HG02571 (cell line): ENCODE data around the gene MIOX.

Experiments
- ATAC-seq: cut with Tn5 transposase; IDR thresholded peaks from one replicate; pipeline ENCODE4 v1.9.1; 2021; ENCODE audit warnings: mild to moderate bottlenecking, moderate library complexity; ENCODE audit not compliant: unreplicated experiment

Gene MIOX

DNA sequence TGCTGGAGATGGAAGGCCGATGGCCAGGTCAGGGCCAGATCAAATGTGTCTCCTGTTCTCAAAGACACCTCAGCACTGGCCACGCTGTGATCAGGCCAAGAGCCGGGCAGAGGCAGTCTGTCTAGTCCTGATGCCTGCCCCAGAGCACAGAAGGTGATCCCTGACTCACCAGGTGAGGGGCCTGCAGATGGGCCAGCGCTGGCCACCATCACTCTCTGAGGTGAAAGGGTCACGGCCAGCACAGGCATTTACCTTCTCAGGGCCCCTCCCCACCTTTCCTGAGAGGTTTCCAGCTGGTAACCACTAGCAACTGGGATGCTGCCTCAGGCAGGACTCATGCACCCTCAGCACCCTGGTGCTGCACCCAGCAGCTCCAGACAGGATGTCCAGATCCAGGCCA is 14.7 kb upstream of the MIOX start:
- no peak for ATAC-seq

DNA sequence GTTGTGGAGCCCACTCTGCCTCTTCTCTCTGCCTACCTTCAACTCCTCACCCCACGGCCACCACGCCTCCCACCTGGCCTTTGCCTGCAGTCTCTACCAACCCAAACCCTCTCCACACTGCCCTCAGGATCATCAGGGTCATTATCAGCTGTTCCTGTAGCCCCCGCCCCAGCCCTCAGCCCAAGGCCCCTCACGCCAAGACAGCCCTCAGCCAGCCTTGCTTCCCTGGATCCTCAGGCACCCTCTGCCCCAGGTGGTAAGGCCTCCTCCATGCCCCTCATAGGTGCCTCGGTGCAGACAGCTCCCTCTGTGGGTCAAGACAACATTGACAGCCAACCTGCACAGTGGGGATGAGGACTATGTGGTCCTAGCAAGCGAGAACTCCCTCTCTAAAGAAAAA is 13.6 kb upstream of the MIOX start:
- ATAC-seq: no peak

DNA sequence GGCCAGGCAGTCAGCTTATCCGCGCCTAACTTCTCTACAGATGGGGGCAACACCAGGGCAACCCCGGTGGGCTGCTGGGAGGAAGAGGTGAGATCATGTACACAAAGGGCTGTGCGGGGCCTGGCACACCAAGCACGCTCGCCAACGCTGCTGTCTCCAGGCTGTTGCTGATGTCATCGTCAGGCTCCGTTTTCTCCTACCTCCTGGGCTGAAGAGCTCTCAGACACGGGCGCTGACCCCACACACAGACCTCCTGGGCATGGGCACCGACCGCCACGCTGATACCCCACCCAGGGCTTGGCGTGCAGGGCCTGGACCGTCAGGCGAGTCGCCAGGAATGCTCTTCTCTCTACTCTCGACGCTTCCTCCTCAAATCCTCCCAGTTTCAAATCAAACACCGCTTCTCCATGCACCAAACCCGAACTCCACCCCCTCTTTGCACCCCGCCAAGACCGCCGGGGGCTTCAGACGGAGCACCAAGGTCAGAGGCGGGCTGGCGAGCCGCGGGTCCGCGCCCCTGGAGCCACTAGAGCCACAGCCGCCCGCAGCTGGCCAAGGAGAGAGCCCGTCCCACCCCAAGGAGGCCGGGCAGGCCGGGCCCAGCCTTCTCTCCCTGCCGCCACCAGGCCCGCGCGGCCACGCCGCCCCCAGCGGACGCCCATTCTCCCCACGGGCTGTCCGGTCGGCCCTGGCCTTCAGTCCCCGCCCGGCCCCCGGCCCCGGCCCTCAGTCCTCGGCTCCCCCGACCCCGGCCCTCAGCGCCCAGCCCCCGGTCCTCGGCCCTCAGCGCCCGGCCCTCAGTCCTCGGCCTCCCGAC is 12.6 kb upstream of the MIOX start:
- ATAC-seq: no peak

DNA sequence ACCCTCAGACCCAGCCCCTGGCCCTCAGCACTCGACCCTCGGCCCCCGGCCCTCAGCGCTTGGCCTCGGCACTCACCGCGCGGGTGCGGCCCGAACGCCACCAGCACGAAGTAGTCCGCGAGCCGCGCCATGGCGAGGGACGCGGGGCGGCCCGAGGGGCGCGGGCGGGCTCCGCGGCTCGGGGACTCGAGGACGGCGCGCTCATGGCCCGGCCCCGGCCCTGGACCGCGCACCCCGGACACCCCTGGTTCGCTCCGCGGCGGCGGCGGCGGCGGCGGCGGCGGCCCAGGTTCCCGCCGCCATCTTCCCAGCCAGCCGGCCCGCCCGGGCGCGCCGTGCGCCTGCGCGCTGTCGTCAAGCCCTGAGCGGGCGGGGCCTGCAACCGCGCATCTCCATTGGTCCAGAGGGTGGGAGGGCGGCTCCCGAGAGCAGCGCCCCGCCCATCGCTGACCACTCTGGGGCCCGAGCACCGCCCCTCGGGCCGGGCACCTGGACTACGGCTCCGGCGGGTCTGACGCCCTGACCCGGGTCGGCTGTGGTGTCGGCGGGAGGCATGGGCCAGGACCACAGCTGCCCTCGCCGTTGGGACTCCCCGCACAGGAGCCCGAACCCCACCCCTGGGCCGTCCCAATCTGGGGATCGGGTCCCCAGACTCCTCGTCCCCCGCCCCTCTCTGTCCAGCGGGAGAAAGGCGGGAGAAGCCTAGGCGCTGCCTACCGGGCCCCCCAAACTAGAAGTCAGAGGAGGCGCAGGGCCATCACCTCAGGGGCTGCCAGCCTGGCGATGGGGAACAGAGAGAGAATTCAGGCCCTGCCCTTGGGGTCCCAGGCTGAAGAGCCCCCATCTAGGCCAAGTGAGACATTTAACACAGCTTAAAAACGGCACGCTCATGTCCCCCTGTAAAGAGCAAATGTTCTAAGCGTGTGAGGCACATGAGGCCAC is 11.7 kb upstream of the MIOX start, which contains the start of gene SBF1:
TSS of gene SBF1 (minus strand) at position 326 of the 942 bp plus-strand sequence. CDS start at position 131, 195 bp downstream.
- peak; percentile 68 for ATAC-seq

- no peak for ATAC-seq
Observed at GRCh38 chr22:50475652-50476002, 11.0 kb upstream of the MIOX start.

DNA sequence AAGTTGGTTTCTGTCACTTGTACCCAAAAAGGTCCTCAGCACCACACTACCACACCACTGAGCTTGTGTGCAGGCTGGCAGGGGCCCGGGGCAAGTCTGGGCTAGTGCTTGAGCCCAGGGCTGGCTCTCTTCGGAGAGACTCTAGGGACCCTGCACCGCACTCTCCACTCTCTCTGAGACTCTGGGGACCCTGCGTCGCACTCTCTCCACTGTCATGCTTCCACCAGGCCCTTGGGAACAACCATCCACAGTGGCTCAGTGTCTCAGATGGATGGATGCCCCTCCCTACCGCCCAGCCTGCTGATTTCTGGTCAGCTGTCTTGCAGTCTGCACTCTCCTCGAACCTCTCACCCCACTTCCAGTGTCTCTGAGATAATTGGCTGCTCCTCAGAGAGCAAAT is 9.8 kb upstream of the MIOX start:
- no peak for ATAC-seq

GRCh38 chr22:50477923-50478322 is 8.7 kb upstream of the MIOX start:
- no peak for ATAC-seq

GRCh38 chr22:50479721-50480120 is 6.9 kb upstream of the MIOX start:
- no peak for ATAC-seq

GRCh38 chr22:50481045-50481439 is 5.6 kb upstream of the MIOX start:
- ATAC-seq: no peak

DNA sequence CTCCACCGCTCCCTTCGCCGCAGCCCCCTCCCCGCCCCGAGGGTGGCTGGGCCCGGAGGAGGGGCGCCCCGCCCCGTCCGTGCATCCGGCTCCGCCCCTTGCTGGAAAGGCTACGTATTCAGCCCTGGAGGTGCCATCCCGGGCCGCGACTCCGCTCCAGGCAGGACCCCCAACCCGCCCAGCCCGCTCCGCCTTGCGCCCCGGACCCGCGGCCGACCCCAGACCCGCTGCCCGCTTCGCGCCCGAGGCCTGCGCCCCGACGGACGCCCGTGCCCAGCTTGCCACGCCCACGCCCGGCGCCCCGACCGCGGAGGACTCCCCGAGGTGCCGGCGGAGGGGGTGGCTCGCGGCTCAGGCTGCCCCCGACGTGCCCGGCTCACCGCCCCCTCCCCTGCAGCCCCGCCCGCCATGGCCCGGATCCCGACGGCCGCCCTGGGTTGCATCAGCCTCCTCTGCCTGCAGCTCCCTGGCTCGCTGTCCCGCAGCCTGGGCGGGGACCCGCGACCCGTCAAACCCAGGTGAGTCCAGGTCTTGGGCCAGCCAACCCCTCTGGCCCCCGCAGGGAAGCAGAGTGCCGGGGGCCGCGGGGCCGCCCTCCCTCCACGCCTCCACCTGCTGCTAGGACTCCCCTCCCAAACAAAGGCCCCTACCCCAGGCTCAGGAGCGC is 5.1 kb upstream of the MIOX start, which contains the start of gene ADM2:
TSS of gene ADM2 (plus strand) at position 104 of the 667 bp plus-strand sequence. CDS start at position 409, 305 bp downstream.
- ATAC-seq: no peak

DNA sequence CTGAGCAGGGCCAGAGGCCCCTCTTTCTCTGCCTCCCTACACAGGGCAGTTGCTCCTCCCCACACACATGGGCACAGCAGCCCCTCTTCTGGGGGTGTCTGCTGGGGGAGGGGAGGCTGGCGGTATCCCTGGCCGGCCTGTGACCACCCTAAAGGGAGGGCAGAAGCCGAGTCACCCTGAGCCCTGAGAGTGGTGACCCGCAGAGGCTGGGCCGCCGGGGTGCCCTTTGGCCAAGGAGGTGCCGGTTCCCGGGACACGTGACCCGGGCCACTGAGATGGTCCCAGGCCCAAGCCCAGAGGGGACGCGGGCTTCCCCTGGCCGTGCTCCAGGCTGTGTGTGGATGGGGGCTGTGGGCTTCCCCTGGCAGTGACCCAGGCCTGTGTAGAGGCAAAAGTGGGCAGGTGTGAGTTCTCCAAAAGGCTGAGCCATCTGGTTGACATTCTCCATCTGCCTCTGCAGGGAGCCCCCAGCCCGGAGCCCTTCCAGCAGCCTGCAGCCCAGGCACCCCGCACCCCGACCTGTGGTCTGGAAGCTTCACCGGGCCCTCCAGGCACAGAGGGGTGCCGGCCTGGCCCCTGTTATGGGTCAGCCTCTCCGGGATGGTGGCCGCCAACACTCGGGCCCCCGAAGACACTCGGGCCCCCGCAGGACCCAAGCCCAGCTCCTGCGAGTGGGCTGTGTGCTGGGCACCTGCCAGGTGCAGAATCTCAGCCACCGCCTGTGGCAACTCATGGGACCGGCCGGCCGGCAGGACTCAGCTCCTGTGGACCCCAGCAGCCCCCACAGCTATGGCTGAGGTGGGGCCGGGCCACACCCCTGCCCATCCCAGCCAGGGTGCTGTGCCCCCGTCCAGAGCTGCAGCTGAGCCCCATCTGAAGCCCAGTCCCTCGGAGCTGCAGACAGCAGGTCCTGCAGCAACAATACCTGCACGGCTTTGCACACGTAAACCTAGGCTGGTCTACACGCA is 4.3 kb upstream of the MIOX start:
- no peak for ATAC-seq

- ATAC-seq: no peak
Observed at GRCh38 chr22:50483106-50483505, 3.6 kb upstream of the MIOX start.

- ATAC-seq: no peak
Observed at GRCh38 chr22:50483556-50483955, 3.1 kb upstream of the MIOX start.

GRCh38 chr22:50483977-50484853 is 2.4 kb upstream of the MIOX start:
- no peak for ATAC-seq

- no peak for ATAC-seq
Observed at GRCh38 chr22:50485221-50486131, 1.2 kb upstream of the MIOX start.

GRCh38 chr22:50487290-50488005 is 789 bp downstream of the MIOX start:
- no peak for ATAC-seq

DNA sequence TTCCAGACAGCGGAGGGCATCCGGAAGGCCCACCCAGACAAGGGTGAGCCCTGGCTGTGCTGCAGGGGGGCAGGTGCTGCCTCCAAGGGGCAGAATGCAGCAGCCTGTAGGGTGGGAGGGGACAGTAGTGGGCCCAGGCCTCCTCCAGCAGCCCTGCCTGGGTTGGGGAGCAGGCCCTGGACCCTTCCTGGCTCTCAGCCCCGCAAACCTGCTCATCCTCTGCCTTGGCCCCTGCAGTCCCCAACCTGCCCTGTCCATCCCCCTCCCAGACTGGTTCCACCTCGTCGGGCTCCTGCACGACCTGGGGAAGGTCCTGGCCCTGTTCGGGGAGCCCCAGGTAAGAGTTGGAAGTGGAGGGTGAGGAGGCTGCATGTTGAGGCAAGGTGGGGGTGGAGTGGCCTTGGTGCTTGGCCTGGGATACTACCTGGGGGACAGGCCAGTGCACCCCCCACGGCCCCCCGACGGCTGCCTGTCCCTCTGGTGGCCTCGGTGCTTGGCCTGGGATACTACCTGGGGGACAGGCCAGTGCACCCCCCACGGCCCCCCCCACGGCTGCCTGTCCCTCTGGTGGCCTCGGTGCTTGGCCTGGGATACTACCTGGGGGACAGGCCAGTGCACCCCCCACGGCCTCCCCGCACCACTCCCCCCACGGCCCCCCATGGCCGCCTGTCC is 1.5 kb downstream of the MIOX start:
- no peak for ATAC-seq
